HG03280 (cell line): ENCODE results near the gene ST7.

Experiments
- ATAC-seq: cut with Tn5 transposase; IDR thresholded peaks from one replicate; pipeline ENCODE4 v1.9.1; 2021; ENCODE audit warnings: mild to moderate bottlenecking, moderate library complexity; ENCODE audit not compliant: unreplicated experiment

ST7 gene

GRCh38 chr7:117250245-117250644, 296.9 kb downstream of the ST7 start:
- no peak for ATAC-seq

DNA sequence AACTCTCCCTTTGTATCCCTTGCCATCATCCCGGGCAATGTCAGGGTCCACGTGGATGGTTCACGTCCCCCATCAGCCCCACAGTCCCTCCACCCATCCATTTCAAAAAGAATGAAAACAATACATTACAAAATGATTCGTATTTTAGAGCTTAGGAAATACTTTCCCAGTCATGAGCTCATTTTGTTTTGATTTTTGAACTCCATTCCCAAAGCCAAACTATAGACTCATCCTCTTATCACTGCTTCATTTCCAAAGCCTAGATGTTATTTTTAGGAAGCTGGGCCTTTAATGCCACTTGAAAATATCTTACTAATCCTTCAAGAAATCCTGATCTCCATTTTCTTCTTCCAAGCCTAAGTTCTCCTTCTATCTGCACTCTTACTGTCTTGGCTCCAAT, 297.5 kb downstream of the ST7 start:
- no peak for ATAC-seq

DNA sequence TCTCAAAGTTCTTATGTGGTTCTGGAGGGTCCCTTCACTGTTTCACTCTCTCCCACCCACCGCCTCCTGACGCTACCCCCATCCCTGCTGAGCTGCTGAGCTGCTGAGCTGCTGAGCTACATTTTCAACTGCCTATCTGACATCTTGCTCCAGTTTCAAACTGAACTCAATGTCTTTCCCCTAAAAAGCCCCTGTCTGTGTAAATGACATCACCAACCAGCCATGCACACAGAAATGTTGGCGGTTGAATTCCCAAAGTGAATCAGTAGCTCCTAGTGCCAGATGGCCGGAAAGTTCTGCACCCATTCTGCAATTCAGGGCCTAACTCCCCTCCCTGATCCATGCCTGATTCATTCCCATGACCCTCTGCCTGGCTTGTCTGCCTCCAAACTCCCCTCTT, 298.4 kb downstream of the ST7 start:
- peak; percentile 47 for ATAC-seq

GRCh38 chr7:117259615-117260014, 306.3 kb downstream of the ST7 start:
- ATAC-seq = no peak

- no peak for ATAC-seq
Measured at GRCh38 chr7:117262546-117262945, 309.2 kb downstream of the ST7 start.

- ATAC-seq = no peak
Measured at GRCh38 chr7:117264716-117265115, 311.4 kb downstream of the ST7 start.

- ATAC-seq = no peak
Measured at GRCh38 chr7:117269417-117269816, 316.1 kb downstream of the ST7 start.

- no peak for ATAC-seq
Measured at GRCh38 chr7:117269886-117270285, 316.6 kb downstream of the ST7 start.

GRCh38 chr7:117270371-117270770, 317.1 kb downstream of the ST7 start:
- no peak for ATAC-seq

GRCh38 chr7:117271566-117271965, 318.3 kb downstream of the ST7 start:
- ATAC-seq = no peak

DNA sequence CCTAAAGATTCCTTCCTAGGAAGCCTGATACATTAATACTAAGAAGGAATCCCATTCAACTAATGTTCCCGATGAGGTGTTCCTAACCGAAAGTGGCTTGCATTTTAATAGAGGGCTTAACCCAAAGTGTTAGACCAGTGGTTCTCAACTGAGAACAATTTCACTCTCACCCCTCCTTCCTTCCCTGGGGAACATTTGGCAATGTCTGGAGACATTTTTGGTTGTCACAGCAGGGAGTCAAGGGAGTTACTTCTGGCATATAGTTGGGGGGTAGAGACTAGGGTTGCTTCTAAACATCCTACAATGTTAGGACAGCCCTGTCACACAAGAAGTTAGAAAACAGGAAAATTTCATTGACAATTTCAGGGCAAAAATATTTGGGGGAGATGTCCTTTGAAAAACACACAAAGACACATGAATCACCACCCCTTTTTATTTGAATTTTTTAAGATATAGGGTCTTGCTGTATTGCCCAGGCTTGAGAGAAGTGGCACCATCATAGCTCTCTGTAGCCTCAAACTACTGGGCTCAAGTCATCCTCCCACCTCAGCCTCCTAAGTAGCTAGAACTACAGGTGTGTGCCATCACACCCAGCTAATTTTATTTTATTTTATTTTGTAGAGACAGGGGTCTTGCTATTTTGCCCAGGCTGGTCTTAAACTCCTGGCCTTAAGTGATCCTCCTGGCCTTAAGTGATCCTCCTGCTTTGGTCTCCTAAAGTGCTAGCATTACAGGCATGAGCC, 318.9 kb downstream of the ST7 start:
- no peak for ATAC-seq

DNA sequence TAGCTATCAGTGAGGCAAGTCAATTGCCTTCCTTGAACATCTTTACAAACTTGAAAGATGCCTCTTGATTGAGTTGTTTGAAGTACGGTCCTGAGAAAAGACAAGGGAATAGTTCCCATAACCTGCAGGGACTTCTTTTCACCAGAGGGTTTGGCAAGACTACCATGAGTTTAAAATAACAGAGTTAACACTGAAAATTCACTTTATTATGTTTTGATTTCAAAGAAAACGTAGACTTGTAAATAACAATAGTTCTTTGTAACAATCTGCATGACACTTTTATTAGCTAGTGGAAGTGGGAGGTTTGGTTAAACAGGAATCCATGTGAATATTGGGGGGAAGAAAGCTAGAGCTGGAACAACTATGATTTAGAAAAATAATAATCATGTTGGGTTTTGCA, 320.0 kb downstream of the ST7 start:
- no peak for ATAC-seq

- no peak for ATAC-seq
Measured at GRCh38 chr7:117273814-117274225, 320.5 kb downstream of the ST7 start.

- no peak for ATAC-seq
Measured at GRCh38 chr7:117274951-117275350, 321.6 kb downstream of the ST7 start.

DNA sequence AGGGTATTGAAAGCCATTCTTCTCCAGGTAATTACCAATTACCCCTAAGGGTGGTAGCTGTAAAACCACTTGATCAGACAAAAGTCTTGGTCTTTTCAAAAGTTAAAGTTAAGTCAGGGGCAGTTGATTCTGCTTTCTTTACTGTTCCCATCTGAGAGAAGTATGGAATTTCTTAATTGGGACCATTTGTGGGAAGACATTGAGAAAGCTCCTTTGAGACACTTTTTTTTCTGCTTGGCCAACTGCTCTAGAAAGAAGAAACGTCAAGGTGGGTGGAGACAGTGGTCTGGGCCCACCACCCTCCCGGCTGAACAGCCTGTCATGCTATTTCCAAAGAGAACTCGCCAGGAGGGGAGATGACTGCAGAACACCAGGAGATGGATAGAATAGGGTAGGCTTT, 324.3 kb downstream of the ST7 start:
- no peak for ATAC-seq

DNA sequence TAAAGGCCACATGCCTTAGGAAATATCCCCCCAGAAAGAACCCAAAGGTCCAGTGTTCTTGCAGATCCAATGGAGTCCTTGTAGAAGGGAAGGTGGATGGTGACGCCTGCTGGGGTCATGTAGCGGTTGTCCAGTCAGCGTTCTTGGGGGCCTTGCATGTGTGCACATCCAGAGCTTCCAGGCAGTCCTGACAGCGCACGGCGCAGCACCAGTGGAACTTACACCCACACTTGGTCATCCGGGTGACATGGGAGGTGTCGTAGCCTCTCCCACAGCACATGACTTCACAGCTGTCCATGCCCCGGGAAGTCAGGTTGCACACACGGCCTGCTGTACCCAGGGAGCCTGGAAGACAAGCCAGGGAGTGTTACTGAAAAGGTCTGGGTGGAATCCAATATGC, 324.7 kb downstream of the ST7 start:
- ATAC-seq = no peak

DNA sequence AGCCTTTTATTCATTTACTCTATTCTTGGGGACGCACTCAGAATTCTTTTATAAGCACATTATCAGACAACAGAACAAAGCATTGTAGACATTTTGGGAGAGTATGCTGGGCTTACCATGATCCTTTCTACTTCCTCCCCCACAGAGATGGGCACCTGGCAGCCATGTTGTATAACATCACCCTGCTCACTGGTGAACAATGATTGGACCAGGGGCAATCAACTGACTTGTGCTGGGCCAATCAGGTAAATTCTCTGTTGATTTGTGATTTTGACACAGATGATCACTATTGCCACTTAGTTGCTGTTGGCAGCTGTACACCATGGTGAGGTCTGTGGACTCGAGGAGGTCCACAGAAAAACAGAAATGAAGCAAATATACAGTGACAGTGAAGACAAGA, 325.9 kb downstream of the ST7 start:
- ATAC-seq = no peak
